ENCODE measurements around the gene NR0B2. TPM values are rescaled to one million over a fixed set of nuclear protein-coding genes. Genes with fewer than 3 reads are reported as not detected.

The NR0B2 gene
- polyA plus RNA-seq, 2 of the 4 experiments (the other 2 are of a cell fraction) = not detected

DNA sequence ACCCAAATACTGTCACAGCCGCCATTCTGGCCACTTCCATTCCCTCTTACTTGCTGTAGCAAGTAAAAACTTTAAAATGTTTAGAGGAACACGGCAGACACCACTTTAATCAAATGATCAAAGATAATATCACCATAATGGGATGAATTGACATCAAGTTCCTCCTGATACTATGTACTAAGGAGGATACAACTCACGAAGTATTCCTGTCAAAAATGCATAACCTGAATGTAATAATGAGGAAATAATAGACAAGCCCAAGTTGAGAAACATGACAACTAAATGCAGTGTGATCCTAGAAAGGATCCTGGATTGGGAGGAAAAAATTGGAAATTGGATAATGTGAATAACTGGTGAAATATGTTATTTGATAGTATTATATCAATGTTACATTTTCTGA is 42.5 kb upstream of the NR0B2 start:
- ChIA-PET POLR2A (no interaction called here), CTCF (interaction anchor here (0.5 to 5.5 kb wide), 3 partner anchors 11 to 69 kb away, joined by 3 to 38 read pairs (median 4); no protein-coding TSS in a partner anchor)
- ATAC-seq = no peak
- no peaks in the 10 kb centered on the region for H3K9me3 ChIP-seq
- DNase-seq (ENCODE audit: low read depth in 1 of 2, low spot score in 1 of 2) = no peak
- peaks cover 11% of the 10 kb centered on the region; the same call in 2 of the 3 replicates for H3K4me1 ChIP-seq
- no peak overlapping the region for H3K4me2 ChIP-seq
- H3K4me3 ChIP-seq = no peak overlapping the region
- TF ChIP-seq NPAS2 (CRISPR knock-in tag; IDR thresholded peaks at IDR 0.05; ENCODE audit: borderline replicate concordance) (no peak), ELK1 (IDR thresholded peaks at IDR 0.05; ENCODE audit: low read depth, low read length) (no peak), TFCP2L1 (CRISPR knock-in tag; IDR thresholded peaks at IDR 0.05) (no peak), TP53 (CRISPR knock-in tag; IDR thresholded peaks at IDR 0.05) (no peak)
- FAIRE-seq = no peak
- H3K27ac ChIP-seq = no peak overlapping the region
- WGBS (ENCODE audit: missing lambda C conversion rate) = 64% methylated on average over 3 of the region's 3 CpGs

DNA sequence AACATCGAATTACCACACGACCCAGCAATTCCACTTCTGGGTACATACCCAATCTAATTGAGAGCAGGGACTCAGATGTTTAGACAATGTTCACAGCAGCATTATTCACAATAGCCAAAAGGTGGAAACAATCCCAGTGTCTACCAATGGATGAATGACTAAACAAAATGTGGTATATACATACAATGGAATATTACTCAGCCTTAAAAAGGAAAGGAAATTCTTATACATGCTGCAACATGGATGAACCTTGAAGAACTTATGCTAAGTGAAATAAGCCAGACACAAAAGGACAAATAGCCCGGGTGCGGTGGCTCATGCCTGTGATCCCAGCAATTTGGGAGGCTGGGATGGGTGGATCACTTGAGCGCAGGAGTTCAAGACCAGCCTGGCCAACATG is 39.6 kb upstream of the NR0B2 start:
- no peak for DNase-seq (ENCODE audit: low read depth in 1 of 2, low spot score in 1 of 2)
- ChIA-PET POLR2A (no interaction called here), CTCF (interaction anchor here (0.7 to 5.5 kb wide), 2 partner anchors 14 to 339 kb away, joined by 3 to 38 read pairs; no protein-coding TSS in a partner anchor)
- H3K4me3 ChIP-seq = no peak overlapping the region
- H3K27ac ChIP-seq = no peak overlapping the region
- ATAC-seq = no peak
- no peak overlapping the region for H3K4me2 ChIP-seq
- no peak for FAIRE-seq
- no peaks in the 10 kb centered on the region; the same call in 2 of the 3 replicates for H3K4me1 ChIP-seq
- no peaks in the 10 kb centered on the region for H3K9me3 ChIP-seq
- 93% methylated on average over 5 of the region's 5 CpGs for WGBS (ENCODE audit: missing lambda C conversion rate)
- TF ChIP-seq HES2 (IDR thresholded peaks at IDR 0.05) (no peak), BCL3 (IDR thresholded peaks at IDR 0.05) (no peak), HMGXB4 (CRISPR knock-in tag; IDR thresholded peaks at IDR 0.05; ENCODE audit: borderline replicate concordance) (no peak), HOXA7 (CRISPR knock-in tag; IDR thresholded peaks at IDR 0.05) (no peak), MAX (IDR thresholded peaks at IDR 0.05) (no peak), CBX8 (IDR thresholded peaks at IDR 0.05) (no peak), MYC (IDR thresholded peaks at IDR 0.05; ENCODE audit: borderline replicate concordance, low read length) (no peak), CHD2 (IDR thresholded peaks at IDR 0.05; ENCODE audit: low read length, partially characterized antibody) (no peak), NR3C1 (IDR thresholded peaks at IDR 0.05) (no peak), NPAS2 (CRISPR knock-in tag; IDR thresholded peaks at IDR 0.05; ENCODE audit: borderline replicate concordance) (no peak), ZC3H11A (IDR thresholded peaks at IDR 0.05) (no peak), ATOH8 (CRISPR knock-in tag; IDR thresholded peaks at IDR 0.05; ENCODE audit: low read depth) (no peak), EHF (CRISPR knock-in tag; IDR thresholded peaks at IDR 0.05) (no peak), RNF2 (IDR thresholded peaks at IDR 0.05; ENCODE audit: borderline replicate concordance, low read depth) (no peak), RAD21 (conservative IDR thresholded peaks at IDR 0.05 in 1 of 2, IDR thresholded peaks at IDR 0.05 in 1 of 2) (no peak), POLR2A (IDR thresholded peaks at IDR 0.05; ENCODE audit: low read length) (no peak), FOSL2 (IDR thresholded peaks at IDR 0.05) (no peak), FOSL2 (CRISPR knock-in tag; IDR thresholded peaks at IDR 0.05) (no peak), FOXS1 (CRISPR knock-in tag; IDR thresholded peaks at IDR 0.05) (no peak), TP53 (CRISPR knock-in tag; IDR thresholded peaks at IDR 0.05) (no peak), HOXB13 (CRISPR knock-in tag; IDR thresholded peaks at IDR 0.05; ENCODE audit: low read depth) (no peak)

Measured in A549 (cell line).